ENCODE measurements around the gene ABR.
"Not testable (repeated sequence)": the region's sequence is repeated elsewhere in the genome, so short reads cannot be mapped to it uniquely, and the experiment has no call there.

DNA sequence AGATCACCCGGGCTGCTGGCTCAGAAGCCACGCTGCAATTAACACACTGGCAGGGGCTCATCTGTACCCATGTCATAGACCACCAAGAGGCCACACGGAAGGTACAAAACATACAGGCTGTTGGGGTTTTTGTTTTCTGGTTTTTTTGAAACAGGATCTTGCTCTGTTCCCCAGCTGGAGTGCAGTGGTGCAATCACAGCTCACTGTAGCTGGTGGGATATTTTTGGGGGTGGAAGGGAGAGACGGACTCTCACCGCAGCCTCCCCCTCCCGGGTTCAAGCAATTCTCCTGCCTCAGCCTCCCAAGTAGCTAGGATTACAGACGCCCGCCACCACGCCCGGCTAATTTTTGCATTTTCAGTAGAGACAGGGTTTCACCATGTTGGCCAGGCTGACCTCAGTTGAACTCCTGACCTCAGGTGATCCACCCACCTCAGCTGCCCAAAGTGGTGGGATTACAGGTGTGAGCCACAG lies 19.5 kb upstream of the ABR start:
- not testable (repeated sequence) for TF ChIP-seq SIN3A (IDR thresholded peaks at IDR 0.05; ENCODE audit: borderline replicate concordance, insufficient read depth, low read depth, low read length); POLR2AphosphoS5 (IDR thresholded peaks at IDR 0.05; ENCODE audit: low read depth, low read length)
- TF ChIP-seq, protein P1, sequence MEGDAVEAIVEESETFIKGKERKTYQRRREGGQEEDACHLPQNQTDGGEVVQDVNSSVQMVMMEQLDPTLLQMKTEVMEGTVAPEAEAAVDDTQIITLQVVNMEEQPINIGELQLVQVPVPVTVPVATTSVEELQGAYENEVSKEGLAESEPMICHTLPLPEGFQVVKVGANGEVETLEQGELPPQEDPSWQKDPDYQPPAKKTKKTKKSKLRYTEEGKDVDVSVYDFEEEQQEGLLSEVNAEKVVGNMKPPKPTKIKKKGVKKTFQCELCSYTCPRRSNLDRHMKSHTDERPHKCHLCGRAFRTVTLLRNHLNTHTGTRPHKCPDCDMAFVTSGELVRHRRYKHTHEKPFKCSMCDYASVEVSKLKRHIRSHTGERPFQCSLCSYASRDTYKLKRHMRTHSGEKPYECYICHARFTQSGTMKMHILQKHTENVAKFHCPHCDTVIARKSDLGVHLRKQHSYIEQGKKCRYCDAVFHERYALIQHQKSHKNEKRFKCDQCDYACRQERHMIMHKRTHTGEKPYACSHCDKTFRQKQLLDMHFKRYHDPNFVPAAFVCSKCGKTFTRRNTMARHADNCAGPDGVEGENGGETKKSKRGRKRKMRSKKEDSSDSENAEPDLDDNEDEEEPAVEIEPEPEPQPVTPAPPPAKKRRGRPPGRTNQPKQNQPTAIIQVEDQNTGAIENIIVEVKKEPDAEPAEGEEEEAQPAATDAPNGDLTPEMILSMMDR (IDR thresholded peaks at IDR 0.05) = not testable (repeated sequence)
